Lung (tissue), 12 donors: ENCODE measurements around the gene CAPN9. TPM values are rescaled to one million over a fixed set of nuclear protein-coding genes. Genes with fewer than 3 reads are reported as not detected.

ENCODE experiments used
- ATAC-seq: fragments of 200-7000 bp; cut with Tn5 transposase; one replicate; pipeline ENCODE4 v1.9.1; 2020; ENCODE audit warnings: moderate number of reproducible peaks; ENCODE audit not compliant: insufficient read depth, low FRiP score
- DNase-seq, 3 donors: peaks; one replicate each; pipeline ENCODE4 v3.0.0-alpha.2; 2013 to 2017
- H3K27ac ChIP-seq, 2 donors: one replicate each; pipeline ENCODE4 v1.5.1; 2013; ENCODE audit warnings: mild to moderate bottlenecking in 2 of 2, moderate library complexity in 2 of 2, control low read depth in 1 of 2, inconsistent platforms in 1 of 2, low read depth in 1 of 2, low read length in 1 of 2
- H3K27me3 ChIP-seq, 3 donors: one replicate each; pipeline ENCODE4 v1.5.1; 2013; ENCODE audit warnings: low read length in 2 of 3; ENCODE audit not compliant: control insufficient read depth in 3 of 3, insufficient read depth in 3 of 3
- H3K36me3 ChIP-seq, 4 donors: one replicate each; pipeline ENCODE4 v1.5.1; 2013; ENCODE audit warnings: low read length in 4 of 4, mild to moderate bottlenecking in 1 of 4, moderate library complexity in 1 of 4; ENCODE audit not compliant: control insufficient read depth in 4 of 4, insufficient read depth in 4 of 4
- H3K4me1 ChIP-seq, 5 donors: one replicate each; pipeline ENCODE4 v1.5.1; 2013; ENCODE audit warnings: low read length in 5 of 5, mild to moderate bottlenecking in 2 of 5, moderate library complexity in 1 of 5; ENCODE audit not compliant: control insufficient read depth in 5 of 5, insufficient read depth in 5 of 5
- H3K4me3 ChIP-seq: one replicate; pipeline ENCODE4 v1.5.1; 2013; ENCODE audit warnings: mild to moderate bottlenecking, control low read depth, moderate library complexity
- H3K9ac ChIP-seq, 2 donors: one replicate each; pipeline ENCODE4 v1.5.1; 2013; ENCODE audit warnings: low read length in 2 of 2, control low read depth in 1 of 2; ENCODE audit not compliant: insufficient read depth in 1 of 2
- H3K9me3 ChIP-seq, 4 donors: one replicate each; pipeline ENCODE4 v1.5.1; 2013; ENCODE audit warnings: low read length in 3 of 4, mild to moderate bottlenecking in 1 of 4, moderate library complexity in 1 of 4; ENCODE audit not compliant: control insufficient read depth in 4 of 4, insufficient read depth in 3 of 4
- WGBS, 2 donors: extraction: QIAGEN DNeasy Blood & Tissue Kit; methylation state at CpG; one replicate each; pipeline ENCODE4 v1.1.7; 2013; 5-methylcytosine and 5-hydroxymethylcytosine counted together
- polyA plus RNA-seq, 2 donors: library from polyadenylated mRNA; stranded (reverse); fragments of 200-250 nt; gene quantifications; one replicate each; pipeline ENCODE4 v1.2.1, GENCODE V29; 2013
- total RNA-seq, 2 donors: library from RNA; depleted of rRNA in 1 of 2; stranded (reverse); fragments of >200 nt in 1 of 2; gene quantifications; one replicate each; pipeline ENCODE4 v1.2.1, GENCODE V29; 2014 to 2021
- TF ChIP-seq, protein P1 (sequence below): IDR thresholded peaks from 2 replicates; pipeline ENCODE4 v1.5.1; 2012; ENCODE audit warnings: mild to moderate bottlenecking; ENCODE audit errors: control extremely low read depth, extremely low read depth
- donor health status: control.
- donor health status: control.
- donor health status: Bipolar disorder and iron deficiency.
- donor health status: healthy.
- donor health status: DM: yes; HTN: yes; CAD: no.

Gene CAPN9
- total and polyA plus RNA-seq, 4 donors: 2.2 to 13.2 (median 7.6) TPM

DNA sequence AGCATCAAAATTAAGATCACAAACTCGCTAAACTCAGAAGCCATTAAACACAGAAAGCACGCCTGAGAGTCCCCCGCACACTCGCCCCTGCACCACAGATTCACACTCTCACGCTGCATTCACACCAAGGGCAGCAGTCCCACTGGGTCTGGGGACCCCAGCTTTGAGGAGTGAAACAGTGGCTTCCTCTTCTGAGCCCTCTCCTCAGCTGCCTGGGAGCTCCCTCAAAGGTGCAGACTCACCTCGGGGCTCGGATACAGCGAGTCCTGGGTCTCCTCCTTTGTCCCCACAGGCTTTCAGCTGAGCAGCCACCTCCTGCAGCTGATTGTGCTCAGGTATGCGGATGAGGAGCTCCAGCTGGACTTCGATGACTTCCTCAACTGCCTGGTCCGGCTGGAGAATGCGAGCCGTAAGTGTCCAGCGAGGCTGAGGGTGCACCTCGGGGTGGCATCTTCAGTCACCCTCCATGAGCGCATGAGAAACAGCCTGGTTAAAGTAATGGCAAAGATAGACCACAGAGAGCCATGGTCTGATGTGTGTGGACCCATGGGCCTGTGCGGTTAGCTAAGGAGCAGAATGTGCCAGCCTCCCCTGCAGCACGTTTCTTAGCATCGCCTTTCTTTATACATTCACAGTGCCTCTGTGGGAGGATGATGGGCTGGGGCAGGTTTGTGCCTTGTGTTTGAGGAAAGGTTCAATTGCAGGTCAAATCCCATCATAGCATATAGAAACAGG is 47.9 kb downstream of the CAPN9 start:
- Histone ChIP-seq H3K36me3 (no peaks in the 10 kb centered on the region), H3K27me3 (no peaks in the 10 kb centered on the region), H3K9ac (no peak overlapping the region), H3K27ac (no peak overlapping the region), H3K9me3 (no peaks in the 10 kb centered on the region), H3K4me3 (no peak overlapping the region), H3K4me1 (peaks cover 0 to 14% (median 0%) of the 10 kb centered on the region in 5 donors)
- ATAC-seq (no peak), DNase-seq (no peak)
- TF ChIP-seq, protein P1, sequence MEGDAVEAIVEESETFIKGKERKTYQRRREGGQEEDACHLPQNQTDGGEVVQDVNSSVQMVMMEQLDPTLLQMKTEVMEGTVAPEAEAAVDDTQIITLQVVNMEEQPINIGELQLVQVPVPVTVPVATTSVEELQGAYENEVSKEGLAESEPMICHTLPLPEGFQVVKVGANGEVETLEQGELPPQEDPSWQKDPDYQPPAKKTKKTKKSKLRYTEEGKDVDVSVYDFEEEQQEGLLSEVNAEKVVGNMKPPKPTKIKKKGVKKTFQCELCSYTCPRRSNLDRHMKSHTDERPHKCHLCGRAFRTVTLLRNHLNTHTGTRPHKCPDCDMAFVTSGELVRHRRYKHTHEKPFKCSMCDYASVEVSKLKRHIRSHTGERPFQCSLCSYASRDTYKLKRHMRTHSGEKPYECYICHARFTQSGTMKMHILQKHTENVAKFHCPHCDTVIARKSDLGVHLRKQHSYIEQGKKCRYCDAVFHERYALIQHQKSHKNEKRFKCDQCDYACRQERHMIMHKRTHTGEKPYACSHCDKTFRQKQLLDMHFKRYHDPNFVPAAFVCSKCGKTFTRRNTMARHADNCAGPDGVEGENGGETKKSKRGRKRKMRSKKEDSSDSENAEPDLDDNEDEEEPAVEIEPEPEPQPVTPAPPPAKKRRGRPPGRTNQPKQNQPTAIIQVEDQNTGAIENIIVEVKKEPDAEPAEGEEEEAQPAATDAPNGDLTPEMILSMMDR: no peak
- WGBS, 2 donors: 84 to 92% methylated on average over 19 of the region's 19 CpGs

DNA sequence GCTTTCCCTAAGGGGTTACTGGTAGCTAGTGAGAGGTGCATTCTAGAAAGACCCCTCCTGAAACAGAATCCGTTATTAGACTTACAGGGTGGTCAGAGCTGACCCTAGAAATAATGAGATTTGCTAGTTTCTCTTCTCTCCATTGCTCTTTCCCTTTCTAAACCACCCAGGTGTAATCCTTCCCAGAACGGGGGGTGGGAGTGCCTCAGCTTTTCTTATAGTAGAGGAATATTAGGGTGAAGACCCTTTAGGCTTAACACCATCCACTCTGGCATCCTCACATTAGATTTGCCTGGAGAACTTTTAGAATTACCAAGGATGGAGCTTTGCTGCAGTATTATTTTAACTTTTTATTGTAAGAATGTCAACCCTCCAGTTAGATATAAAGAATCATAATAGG is 49.4 kb downstream of the CAPN9 start:
- TF ChIP-seq, protein P1: no peak
- Histone ChIP-seq H3K4me3 (no peak overlapping the region), H3K4me1 (peaks cover 0 to 14% (median 0%) of the 10 kb centered on the region in 5 donors), H3K36me3 (no peaks in the 10 kb centered on the region), H3K27ac (no peak overlapping the region), H3K9ac (no peak overlapping the region), H3K9me3 (no peaks in the 10 kb centered on the region), H3K27me3 (no peaks in the 10 kb centered on the region)
- 65 to 71% methylated on average over 2 of the region's 2 CpGs for WGBS, 2 donors
- no peak for ATAC-seq
- DNase-seq: no peak

DNA sequence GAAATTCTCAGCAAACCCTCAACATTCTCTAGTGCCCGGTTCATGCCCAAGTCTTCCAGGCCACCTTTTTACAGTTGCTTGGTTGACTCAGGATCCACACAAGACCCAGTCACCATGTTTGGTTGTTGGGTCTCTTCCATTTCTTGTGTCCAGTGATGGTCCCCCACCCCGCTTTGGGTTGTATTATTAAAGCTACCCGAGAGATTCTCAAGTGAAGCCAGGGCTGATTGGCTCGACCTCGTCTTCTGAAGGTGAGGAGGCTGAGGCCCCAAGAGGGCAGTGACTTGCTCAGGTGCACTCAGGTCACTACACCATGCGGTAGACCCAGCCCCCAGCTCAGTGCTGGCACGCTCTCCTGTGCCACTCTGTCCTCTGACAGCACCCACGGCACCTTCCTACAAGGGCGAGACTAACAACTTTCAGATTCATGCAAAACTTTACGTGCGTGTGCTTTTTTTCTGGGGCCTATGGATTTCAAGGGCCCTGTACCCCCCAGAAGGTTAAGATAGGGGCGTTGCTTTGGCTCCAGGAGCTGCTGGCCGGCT is 50.3 kb downstream of the CAPN9 start:
- Histone ChIP-seq H3K36me3 (no peaks in the 10 kb centered on the region), H3K9ac (no peak overlapping the region), H3K27me3 (no peaks in the 10 kb centered on the region), H3K9me3 (no peaks in the 10 kb centered on the region), H3K4me3 (no peak overlapping the region), H3K4me1 (peaks cover 0 to 14% (median 0%) of the 10 kb centered on the region in 5 donors), H3K27ac (no peak overlapping the region)
- TF ChIP-seq, protein P1: no peak
- ATAC-seq (no peak), DNase-seq (no peak)
- WGBS, 2 donors: 77 to 83% methylated on average over 13 of the region's 13 CpGs
